ENCODE results near the gene NCKAP5L. TPM values are rescaled to one million over a fixed set of nuclear protein-coding genes. Genes with fewer than 3 reads are reported as not detected.

NCKAP5L gene
- total RNA-seq, 1 experiment from 2014 or later: 19.5 TPM

DNA sequence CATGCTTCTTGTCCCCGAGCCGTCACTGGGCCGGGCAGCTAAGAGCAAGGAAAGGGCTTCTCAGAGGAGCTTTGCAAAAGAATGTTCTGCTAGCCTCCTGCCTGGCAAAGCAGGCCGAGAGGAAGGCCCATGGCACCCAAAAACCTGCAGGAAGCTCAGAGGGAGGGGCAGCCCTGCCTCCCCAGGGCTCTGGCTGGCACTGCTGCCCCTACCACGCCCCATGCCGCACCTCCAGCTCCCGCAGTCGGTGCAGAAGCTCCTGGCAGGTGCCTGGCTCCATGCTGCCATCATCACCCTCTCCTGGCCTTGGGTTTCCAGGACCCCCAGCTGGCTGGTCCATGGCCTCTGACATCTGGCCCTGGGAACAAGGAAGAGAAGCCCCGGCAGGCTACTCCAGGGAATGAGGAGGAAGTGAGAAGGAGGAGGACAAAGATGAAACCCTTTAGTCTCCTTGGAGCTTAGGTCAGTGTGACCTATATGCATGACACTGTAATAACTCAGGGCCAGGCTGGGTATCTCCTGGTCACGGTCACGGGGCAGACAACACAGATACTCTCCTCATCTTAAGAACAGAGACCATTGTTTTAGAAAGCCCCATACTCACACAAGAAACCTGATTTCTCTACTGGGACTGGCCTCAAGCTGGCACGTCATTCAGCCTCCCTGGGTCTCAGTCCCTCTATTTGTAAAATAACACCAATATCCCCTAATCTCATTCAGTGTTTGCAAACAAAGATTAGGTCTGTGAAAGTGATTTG is 24.3 kb downstream of the NCKAP5L start:
- peaks cover 9% of the 10 kb centered on the region for H3K36me3 Mint-ChIP-seq (ENCODE audit: insufficient read depth, unreplicated experiment)
- Histone ChIP-seq H3K4me3 (ENCODE audit: low read depth, low read length) (no peak overlapping the region), H3K4me1 (no peaks in the 10 kb centered on the region), H3K36me3 (ENCODE audit: control insufficient read depth, insufficient read depth, low read length) (no peaks in the 10 kb centered on the region; the same call in 1 of the 2 replicates), H3K27me3 (replicated peaks; ENCODE audit: control insufficient read depth, insufficient read depth, low read length) (no peaks in the 10 kb centered on the region), H3K9me3 (no peaks in the 10 kb centered on the region)
- intact Hi-C loops (cut with micrococcal nuclease; ENCODE audit: unreplicated experiment): no loop called here
- no peaks in the 10 kb centered on the region for H3K9me3 Mint-ChIP-seq (ENCODE audit: unreplicated experiment)
- H3K4me1 Mint-ChIP-seq (ENCODE audit: low read depth, unreplicated experiment): no peaks in the 10 kb centered on the region
- DNase-seq: no peak
- H3K27ac Mint-ChIP-seq (ENCODE audit: unreplicated experiment): no peak overlapping the region
- TF ChIP-seq, protein P1, sequence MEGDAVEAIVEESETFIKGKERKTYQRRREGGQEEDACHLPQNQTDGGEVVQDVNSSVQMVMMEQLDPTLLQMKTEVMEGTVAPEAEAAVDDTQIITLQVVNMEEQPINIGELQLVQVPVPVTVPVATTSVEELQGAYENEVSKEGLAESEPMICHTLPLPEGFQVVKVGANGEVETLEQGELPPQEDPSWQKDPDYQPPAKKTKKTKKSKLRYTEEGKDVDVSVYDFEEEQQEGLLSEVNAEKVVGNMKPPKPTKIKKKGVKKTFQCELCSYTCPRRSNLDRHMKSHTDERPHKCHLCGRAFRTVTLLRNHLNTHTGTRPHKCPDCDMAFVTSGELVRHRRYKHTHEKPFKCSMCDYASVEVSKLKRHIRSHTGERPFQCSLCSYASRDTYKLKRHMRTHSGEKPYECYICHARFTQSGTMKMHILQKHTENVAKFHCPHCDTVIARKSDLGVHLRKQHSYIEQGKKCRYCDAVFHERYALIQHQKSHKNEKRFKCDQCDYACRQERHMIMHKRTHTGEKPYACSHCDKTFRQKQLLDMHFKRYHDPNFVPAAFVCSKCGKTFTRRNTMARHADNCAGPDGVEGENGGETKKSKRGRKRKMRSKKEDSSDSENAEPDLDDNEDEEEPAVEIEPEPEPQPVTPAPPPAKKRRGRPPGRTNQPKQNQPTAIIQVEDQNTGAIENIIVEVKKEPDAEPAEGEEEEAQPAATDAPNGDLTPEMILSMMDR (IDR thresholded peaks at IDR 0.05; ENCODE audit: insufficient read depth in 1 of 2, low read depth in 1 of 2, low read length in 1 of 2, severe bottlenecking in 1 of 2, unreplicated experiment in 1 of 2): no peak
- POLR2A ChIA-PET: no interaction called here
- H3K4me3 Mint-ChIP-seq (ENCODE audit: unreplicated experiment): no peak overlapping the region
- CTCF ChIA-PET: interaction anchor here (0.6 kb wide), 1 partner anchor 164 kb away, joined by 3 read pairs; no protein-coding TSS in a partner anchor
- BruUV-seq (replicated peaks): no TSS peak
- H3K27me3 Mint-ChIP-seq (ENCODE audit: insufficient read depth, unreplicated experiment): no peaks in the 10 kb centered on the region

DNA sequence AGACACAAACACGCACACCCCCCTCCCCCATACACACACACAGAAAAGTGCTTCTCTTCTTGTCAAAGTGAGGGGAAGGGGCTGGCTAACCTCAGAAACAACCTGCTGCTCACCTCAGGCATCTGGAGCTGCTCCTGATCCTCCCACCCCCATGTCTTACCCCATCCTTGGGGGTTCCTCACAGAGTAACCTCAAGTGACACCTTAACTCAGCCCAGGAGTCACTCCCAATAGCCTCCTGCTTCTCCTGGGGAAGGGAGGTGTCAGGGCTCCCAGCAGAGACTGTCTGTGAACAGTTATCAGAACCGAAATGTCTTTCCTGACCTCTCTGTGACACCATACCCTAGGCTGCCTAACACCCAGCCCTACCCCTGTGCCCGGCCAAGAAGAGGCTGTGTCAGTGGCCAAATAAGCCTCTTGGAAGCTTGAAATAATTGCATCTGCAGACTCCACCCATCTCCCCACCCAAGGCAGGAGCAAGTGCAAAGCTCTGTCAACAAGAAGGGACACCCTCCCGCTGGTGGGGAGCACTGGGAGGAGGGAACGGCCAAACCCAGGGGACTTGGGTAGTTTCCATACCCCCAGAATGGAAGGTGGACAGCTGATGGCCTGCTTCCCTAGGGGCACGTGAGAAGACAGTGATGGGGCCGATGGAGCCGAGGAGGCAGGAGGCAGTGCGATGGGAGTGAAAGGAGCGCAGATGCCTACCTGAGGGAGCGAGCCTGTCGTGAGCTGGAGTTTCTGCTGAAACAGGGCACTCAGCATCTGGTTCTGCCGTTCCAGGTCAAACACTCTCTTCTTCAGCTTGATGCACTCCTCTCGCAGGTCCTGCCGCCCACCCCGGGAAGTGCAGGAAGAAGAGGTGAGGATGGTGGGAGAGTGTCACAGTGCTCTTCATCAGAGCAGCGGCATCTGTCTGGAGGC is 26.8 kb downstream of the NCKAP5L start:
- H3K27me3 Mint-ChIP-seq (ENCODE audit: insufficient read depth, unreplicated experiment): no peaks in the 10 kb centered on the region
- H3K27ac Mint-ChIP-seq (ENCODE audit: unreplicated experiment): no peak overlapping the region
- Histone ChIP-seq H3K36me3 (ENCODE audit: control insufficient read depth, insufficient read depth, low read length) (no peaks in the 10 kb centered on the region; the same call in 1 of the 2 replicates), H3K4me3 (ENCODE audit: low read depth, low read length) (no peak overlapping the region), H3K27me3 (replicated peaks; ENCODE audit: control insufficient read depth, insufficient read depth, low read length) (no peaks in the 10 kb centered on the region), H3K4me1 (no peaks in the 10 kb centered on the region), H3K9me3 (no peaks in the 10 kb centered on the region)
- H3K9me3 Mint-ChIP-seq (ENCODE audit: unreplicated experiment): no peaks in the 10 kb centered on the region
- H3K4me3 Mint-ChIP-seq (ENCODE audit: unreplicated experiment): no peak overlapping the region
- no peak for DNase-seq
- TF ChIP-seq, protein P1 (IDR thresholded peaks at IDR 0.05; ENCODE audit: insufficient read depth in 1 of 2, low read depth in 1 of 2, low read length in 1 of 2, severe bottlenecking in 1 of 2, unreplicated experiment in 1 of 2): no peak
- CTCF ChIA-PET: no interaction called here
- POLR2A ChIA-PET: no interaction called here
- H3K4me1 Mint-ChIP-seq (ENCODE audit: low read depth, unreplicated experiment): no peaks in the 10 kb centered on the region
- intact Hi-C loops (cut with micrococcal nuclease; ENCODE audit: unreplicated experiment): no loop called here
- H3K36me3 Mint-ChIP-seq (ENCODE audit: insufficient read depth, unreplicated experiment): peaks cover 9% of the 10 kb centered on the region
- no TSS peak for BruUV-seq (replicated peaks)

DNA sequence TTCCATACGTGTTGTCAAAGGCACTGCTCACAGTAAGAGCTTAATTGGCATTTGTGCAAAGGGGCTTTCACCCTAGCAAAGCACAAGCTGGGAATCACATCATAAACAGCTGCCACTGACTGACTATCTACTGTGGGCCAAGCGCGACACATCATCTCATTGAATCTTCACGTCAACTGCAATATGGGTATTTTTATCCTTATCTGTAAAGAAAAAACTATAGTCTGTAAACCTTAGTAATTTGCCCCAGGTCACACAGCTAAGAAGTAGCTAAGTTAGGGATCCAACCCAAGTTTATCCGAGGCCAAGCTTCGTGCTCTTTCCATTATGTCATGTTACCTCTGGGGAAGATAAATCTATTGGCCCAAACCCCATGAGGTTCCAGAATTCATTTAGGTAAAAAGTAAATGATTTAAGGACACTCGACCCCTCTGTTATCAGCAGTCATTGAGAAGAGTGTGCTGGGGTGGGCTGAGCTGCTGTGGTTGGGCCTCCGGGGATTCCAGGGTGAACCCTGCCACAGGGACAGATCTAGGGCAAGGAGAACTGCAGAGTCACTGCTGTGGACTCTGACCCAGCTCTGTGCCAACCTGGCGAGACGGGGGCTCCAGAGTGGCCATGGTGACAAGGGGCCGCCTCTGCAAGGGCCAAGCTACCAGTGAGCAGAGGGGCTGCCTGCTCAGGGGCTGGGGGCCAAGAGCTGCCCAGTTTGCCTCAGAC is 27.6 kb downstream of the NCKAP5L start:
- H3K27me3 ChIP-seq (replicated peaks; ENCODE audit: control insufficient read depth, insufficient read depth, low read length): no peaks in the 10 kb centered on the region
- no peak overlapping the region for H3K4me3 ChIP-seq (ENCODE audit: low read depth, low read length)
- no peak for DNase-seq
- H3K4me3 Mint-ChIP-seq (ENCODE audit: unreplicated experiment): no peak overlapping the region
- H3K27me3 Mint-ChIP-seq (ENCODE audit: insufficient read depth, unreplicated experiment): no peaks in the 10 kb centered on the region
- CTCF ChIA-PET: no interaction called here
- intact Hi-C loops (cut with micrococcal nuclease; ENCODE audit: unreplicated experiment): no loop called here
- H3K9me3 ChIP-seq: no peaks in the 10 kb centered on the region
- no peak overlapping the region for H3K27ac Mint-ChIP-seq (ENCODE audit: unreplicated experiment)
- H3K4me1 ChIP-seq: no peaks in the 10 kb centered on the region
- POLR2A ChIA-PET: no interaction called here
- H3K36me3 ChIP-seq (ENCODE audit: control insufficient read depth, insufficient read depth, low read length): no peaks in the 10 kb centered on the region; the same call in 1 of the 2 replicates
- no peaks in the 10 kb centered on the region for H3K4me1 Mint-ChIP-seq (ENCODE audit: low read depth, unreplicated experiment)
- no TSS peak for BruUV-seq (replicated peaks)
- TF ChIP-seq, protein P1 (IDR thresholded peaks at IDR 0.05; ENCODE audit: insufficient read depth in 1 of 2, low read depth in 1 of 2, low read length in 1 of 2, severe bottlenecking in 1 of 2, unreplicated experiment in 1 of 2): no peak
- peaks cover 9% of the 10 kb centered on the region for H3K36me3 Mint-ChIP-seq (ENCODE audit: insufficient read depth, unreplicated experiment)
- no peaks in the 10 kb centered on the region for H3K9me3 Mint-ChIP-seq (ENCODE audit: unreplicated experiment)

All from Caco-2 (cell line).